Adipose tissue (tissue), 3 donors: ENCODE measurements around the gene WIPF3. TPM values are rescaled to one million over a fixed set of nuclear protein-coding genes. Genes with fewer than 3 reads are reported as not detected.

Source experiments
- H3K27ac ChIP-seq: one replicate; pipeline ENCODE4 v1.5.1; 2013; ENCODE audit warnings: low read depth, low read length
- WGBS, 3 donors: extraction: QIAGEN DNeasy Blood & Tissue Kit; methylation state at CpG; one replicate each; pipeline ENCODE4 v1.1.7; 2013; 5-methylcytosine and 5-hydroxymethylcytosine counted together
- polyA plus RNA-seq, 3 donors: library from polyadenylated mRNA; stranded (reverse); fragments of 200-250 nt; gene quantifications; one replicate each; pipeline ENCODE4 v1.2.3, GENCODE V29; 2013
- donor health status: healthy with polysubstance abuse.
- donor health status: Bipolar disorder and iron deficiency.
- donor health status: healthy.

WIPF3 gene
- polyA plus RNA-seq, 3 donors, result 0.93 to 1.2 (median 1.1) TPM

DNA sequence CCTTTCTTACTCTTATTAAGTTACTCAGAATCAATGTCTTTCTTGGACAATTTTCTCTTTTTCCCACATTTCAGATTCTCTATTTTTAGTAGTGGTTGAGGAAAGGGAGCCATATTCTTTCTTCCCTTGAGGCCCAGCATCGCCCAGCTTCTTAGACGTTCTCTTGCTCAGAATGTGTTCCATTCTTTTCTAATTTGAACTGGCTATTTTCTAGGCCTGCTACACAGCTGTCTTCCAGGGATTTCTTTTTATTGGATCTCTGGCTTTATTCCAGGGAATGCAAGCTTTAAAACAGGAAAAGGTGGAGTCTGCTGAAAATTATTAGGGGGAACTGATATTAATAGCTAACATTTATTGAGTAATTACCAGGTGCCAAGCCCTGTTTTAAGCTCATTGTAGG lies 58.3 kb downstream of the WIPF3 start:
- H3K27ac ChIP-seq, result no peak overlapping the region
- 55 to 83% (median 71%) methylated on average over 2 of the region's 2 CpGs for WGBS, 3 donors

DNA sequence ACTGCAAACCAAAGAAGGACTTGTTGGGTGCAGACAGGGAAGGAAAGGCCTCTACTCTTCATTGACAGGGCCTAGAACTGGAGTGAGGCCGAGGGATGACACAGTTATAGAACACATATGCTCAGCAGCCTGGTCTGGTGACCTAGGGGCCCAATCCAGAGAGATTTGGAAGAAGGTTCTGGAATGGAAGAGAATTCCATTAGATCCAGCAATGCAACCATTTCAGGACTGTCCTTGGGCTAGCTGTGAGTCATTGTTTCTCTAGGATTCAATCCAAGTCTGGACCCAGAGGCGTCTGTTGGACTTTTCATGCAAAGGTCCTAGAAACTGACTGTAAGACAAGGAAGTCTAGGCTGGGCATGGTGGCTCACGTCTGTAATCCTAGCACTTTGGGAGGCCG lies 59.2 kb downstream of the WIPF3 start:
- WGBS, 3 donors, result 60 to 65% (median 60%) methylated on average over 4 of the region's 4 CpGs
- H3K27ac ChIP-seq, result no peak overlapping the region

DNA sequence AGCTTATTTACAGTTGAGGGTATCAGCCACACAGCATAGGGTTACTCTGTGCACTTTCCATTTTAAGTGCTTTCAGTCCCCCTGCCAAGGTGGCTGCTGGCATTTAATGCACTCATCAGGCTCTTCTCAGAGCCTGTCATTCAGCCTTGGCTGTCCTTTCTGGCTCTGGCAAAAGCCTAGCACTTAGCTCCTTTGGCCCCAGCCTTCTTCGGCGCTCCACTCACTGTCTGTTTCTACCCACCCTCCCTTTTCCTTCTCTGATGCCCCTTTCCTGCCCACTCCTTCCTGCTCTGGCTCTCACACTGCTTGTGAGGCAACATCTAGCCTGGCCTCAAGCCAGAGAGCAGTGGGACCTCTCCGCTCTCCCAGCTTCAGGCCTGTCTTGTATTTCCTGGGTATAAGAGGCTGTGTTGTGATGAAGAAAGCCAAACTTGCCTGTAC lies 60.2 kb downstream of the WIPF3 start:
- WGBS, 3 donors, result 28 to 81% (median 36%) methylated on average over 3 of the region's 3 CpGs
- no peak overlapping the region for H3K27ac ChIP-seq

DNA sequence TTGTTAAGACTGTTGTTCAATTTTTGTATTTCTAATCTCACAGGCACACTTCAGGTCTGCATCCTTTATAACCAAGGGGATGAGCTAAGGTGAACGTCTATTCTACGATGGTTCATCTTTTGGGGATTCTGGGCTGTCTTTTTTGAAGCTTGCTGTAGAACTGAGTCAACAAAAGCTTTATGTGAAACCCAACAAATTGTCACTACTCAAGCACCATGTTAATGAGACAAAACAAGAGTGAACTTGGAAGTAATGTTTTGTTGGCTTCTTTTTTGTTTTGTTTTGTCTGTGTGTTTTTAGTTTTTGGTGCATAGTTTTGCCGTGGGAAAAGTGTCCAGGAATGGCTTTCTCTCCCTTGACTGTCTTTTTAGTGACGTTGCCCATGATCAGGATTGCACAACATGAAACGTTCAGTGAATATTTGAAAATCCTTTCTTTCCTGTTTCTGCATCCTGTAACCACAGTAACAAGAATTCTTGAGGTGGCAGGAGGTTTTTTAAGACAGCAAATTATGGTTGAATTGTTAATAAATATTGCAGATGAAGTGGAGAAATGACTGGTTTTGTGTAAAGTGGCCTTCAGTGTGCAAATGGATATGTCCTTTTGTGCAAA lies 65.6 kb downstream of the WIPF3 start:
- WGBS, 3 donors, result 41 to 74% (median 41%) methylated on average over 5 of the region's 5 CpGs

DNA sequence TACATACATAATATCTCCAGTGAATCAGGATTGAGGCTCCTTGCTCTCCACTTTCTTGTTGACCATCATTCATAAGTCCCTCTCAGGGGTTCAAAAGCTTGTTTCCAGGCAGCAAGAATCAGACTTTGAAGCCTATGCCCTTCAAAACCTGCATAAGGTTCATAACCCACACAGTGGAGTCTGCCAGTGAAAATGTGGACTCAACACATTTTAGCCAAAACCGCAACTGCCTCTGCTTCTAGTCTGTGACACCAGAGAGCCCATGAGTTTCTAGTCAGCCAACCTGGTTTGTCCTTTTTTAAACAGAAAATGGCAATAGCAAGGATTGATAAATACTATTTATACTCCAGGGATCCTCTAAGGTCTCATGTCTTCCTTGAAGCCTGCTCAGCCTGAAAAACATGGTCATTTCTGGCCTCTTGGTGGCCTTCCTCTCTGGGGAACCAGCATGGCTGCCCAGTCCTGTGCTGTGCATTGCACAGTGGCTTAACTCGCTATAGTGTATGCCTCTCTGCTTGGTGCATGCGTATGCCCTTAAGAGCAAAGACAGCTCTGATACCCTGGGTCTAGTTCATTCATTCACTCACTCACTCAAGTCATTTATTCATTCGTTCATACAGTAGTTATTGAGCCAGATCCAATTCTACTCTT lies 67.5 kb downstream of the WIPF3 start:
- WGBS, 3 donors, result 93 to 95% (median 94%) methylated on average over 4 of the region's 4 CpGs
- H3K27ac ChIP-seq, result no peak overlapping the region

More for the DNA sequence above, 65.6 kb downstream of the WIPF3 start:
- H3K27ac ChIP-seq, result no peak overlapping the region

DNA sequence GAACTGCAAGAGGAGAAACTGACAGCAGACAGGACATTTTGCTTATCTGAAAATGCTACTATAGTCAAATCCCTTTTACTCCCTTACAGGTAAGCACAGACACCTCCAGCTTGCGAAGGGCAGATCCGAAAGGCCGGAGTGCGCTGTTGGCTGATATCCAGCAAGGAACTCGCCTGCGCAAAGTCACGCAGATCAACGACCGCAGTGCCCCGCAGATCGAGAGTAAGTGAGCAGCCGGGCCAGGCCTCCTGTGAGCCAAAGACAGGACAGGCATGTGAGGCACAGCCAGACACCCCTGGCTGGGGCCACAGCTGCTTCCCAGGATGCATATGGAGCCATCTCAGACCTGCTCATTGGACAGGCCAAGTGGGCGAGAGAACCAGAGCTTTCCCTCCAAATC lies 69.4 kb downstream of the WIPF3 start:
- no peak overlapping the region for H3K27ac ChIP-seq
- WGBS, 3 donors, result 94 to 96% (median 96%) methylated on average over 13 of the region's 13 CpGs

DNA sequence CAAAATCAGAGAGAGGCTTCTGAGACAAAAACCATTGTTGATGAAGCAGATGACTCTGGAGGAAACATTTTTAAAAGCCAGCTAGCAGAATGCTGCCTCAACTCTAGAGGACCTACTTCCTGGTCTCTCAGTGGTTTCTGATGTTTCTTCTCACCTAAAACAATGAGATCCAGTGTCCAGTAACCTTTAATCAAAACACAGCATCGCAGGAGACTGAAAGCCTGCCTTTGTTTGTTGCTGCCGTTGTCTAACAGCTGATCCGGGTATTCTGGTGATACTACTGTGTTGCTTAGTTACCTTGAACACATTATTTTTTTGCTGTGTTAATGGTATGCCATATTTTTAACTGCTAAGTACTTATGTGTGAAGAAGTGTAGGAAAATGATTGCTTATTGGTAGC lies 70.9 kb downstream of the WIPF3 start:
- WGBS, 3 donors, result 42 to 52% (median 52%) methylated on average over 3 of the region's 3 CpGs
- no peak overlapping the region for H3K27ac ChIP-seq

DNA sequence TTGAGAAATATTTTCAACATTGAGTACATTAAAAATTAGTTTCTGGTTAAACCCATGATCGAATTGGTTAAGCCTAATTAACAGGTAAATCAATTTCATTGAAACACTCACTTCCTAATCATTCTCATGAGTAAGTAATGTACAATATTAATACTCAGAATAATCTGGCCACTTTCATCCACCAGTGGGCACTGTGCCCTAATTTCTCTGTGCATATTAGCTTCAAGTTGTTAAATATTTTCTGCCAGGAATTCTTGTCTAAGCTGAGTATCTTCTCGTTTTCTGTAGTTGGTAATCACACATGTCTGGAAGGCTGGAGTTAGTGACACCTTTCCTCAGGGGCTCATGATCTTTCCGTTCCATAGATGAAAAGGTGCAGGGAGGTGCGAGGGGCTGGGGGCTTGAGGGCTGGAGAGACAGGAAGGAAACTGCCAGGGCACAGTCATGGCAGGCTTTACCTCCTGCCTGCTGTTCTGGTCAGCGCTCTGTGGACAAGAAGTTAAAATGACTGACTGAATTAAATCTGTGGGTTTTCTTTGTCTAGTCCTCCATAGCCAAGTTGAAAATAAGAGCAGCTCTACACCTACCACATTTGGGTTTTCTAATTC lies 71.9 kb downstream of the WIPF3 start:
- no peak overlapping the region for H3K27ac ChIP-seq
- 32 to 49% (median 37%) methylated on average over 5 of the region's 5 CpGs for WGBS, 3 donors

DNA sequence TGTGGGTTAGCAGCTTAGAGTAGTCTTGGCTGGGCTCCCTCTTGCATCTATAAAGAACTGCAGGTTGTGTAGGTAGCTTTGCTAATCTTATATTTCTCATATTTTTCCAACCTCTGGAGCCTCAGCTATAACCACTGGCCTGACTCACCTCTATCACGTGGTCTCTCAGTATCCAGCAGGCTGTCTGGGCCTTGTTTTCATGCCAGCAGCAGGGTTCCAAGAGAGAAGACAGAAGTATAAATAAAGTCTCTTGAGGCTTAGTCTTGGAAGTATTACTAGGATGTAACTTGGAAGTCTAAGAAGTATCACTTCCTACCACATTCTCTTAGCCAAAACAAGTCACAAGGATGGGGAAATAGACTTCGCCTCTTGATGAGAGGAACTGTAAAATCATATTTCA lies 73.3 kb downstream of the WIPF3 start:
- no peak overlapping the region for H3K27ac ChIP-seq
- 39 to 79% (median 47%) methylated on average over 2 of the region's 2 CpGs for WGBS, 3 donors

DNA sequence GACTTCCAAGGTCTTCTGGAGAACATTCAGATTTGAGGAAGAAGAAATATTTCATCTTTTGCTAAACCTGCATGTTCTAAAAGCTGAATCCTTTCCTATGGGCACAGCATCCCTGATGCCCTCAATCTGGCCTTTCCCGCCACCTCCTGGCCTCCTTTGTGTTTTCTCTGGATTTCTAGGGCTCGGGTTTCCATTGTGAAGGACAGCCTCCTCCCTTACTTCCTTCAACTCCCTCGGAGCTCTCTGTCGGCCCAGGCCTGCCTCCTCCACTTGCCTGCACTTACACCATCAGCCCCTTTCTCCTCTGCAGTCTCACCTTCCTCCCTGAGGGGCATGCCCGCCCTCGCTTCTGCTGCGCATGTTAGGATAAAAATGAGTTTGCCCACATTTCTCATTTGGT lies 75.4 kb downstream of the WIPF3 start:
- WGBS, 3 donors, result 74 to 79% (median 77%) methylated on average over 7 of the region's 7 CpGs
- no peak overlapping the region for H3K27ac ChIP-seq

DNA sequence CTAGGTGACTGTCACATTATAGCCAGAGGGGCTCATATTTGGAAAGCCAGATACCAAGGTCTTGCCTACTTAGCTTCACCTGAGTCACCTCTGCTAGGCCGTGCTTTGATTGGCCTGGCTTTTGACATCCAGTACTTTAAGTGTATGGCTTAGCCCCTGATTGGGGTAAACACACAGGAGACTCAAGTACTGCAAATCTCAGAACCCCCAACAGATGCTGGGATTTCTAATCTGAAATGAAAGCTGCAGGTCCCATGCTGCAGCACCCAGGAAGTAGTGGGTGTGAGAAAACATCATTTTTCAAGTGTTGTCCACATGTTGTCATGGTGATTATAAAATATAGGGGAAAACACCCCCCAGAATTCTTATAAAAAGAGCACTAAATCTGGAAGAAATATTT lies 76.2 kb downstream of the WIPF3 start:
- no peak overlapping the region for H3K27ac ChIP-seq
- WGBS, 3 donors, result 96 to 100% (median 100%) methylated on average over 1 of the region's 1 CpG

DNA sequence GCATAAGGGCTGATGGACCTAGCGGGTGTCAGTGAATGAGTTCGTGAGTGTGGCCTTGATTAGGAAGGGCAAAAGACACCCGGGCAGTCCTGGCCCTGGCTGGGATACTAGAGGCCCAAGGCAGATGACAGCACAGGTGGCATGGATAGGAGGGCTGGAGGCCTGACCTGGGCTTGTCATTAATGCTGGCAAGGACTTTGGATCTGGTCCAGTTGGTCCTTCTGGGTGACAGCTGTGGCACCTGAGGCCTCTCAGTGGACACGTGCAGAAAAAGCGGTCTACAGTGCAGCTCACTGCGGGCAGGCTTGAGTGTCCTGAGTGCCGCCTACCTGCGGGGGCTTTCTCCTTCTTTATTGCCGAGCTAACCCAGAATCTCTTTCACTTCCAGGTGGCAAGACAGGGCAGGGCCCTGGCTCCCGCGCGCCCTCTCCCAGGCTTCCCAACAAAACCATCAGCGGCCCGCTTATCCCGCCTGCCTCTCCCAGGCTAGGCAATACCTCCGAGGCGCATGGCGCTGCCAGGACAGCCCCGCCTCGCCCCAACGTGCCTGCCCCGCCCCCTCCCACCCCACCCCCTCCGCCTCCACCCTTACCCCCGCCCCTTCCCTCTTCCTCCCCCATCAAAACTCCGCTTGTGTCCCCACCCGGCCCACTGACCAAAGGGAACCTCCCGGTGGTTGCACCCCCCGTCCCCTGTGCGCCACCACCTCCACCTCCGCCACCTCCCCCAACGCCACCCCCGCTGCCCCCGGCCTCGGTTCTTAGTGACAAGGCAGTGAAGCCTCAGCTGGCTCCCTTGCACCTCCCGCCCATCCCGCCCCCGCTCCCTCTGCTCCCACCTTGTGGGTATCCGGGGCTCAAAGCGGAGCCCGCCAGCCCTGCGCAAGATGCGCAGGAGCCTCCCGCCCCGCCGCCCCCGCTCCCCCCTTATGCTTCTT lies 77.4 kb downstream of the WIPF3 start:
- no peak overlapping the region for H3K27ac ChIP-seq
- 15 to 32% (median 28%) methylated on average over 30 to 46 of the region's 46 CpGs for WGBS, 3 donors

DNA sequence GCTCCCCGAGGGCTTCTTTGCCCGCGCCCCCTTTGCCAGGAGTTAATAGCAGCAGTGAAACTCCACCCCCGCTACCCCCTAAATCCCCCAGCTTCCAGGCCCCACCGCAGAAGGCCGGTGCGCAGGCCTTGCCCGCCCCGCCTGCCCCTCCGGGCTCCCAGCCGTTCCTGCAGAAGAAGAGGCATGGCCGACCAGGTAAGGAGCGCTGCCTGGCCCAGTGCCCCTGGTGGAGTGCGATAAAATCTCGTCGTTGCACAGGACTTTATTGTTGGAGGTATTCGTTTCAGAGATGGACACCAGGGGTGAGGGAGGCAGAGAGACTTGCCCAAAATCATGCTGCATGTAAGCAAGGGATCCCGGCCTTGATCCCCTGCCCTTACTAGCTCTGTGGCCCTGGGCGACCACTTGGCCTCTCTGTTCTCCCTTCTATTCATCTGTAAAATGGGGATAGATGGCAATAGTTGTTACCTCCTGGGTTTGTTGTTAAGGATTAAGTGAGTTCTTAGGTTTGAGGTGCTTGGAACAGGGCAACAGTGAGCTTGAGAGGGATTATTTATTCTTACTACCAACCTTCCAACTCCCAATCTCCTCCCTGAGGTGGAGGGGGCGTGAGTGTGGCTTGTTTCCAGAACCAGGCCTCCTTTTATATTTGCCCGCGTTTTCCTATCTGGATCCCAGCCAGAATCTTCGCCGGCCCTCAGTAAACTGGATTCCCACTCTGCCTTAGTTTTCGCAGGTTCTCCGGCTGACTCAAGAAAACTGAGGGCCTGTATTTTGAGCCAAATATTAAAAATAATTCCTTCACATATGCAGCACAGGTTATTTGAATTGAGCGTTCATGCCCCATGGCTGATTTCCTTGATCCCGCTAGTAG lies 78.3 kb downstream of the WIPF3 start:
- no peak overlapping the region for H3K27ac ChIP-seq
- WGBS, 3 donors, result 28 to 52% (median 47%) methylated on average over 28 of the region's 28 CpGs

DNA sequence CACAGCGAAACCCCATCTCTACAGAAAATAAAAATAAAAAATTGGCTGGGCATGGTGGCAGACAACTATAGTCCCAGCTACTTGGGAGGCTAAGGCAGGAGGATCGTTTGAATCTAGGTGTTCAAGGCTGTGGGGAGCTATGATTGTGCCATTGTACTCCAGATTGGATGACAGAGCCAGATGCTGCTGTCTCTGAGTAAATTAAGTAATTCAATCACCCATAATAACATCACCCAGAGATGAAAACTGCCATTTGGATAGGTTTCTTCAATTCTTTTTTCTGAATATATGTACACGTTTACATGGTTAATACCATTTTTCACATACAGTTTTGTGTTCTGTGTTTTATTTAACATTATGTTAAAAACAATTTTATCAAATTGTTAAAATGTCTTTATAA lies 79.3 kb downstream of the WIPF3 start:
- H3K27ac ChIP-seq, result no peak overlapping the region
- 88 to 93% (median 91%) methylated on average over 3 of the region's 3 CpGs for WGBS, 3 donors

DNA sequence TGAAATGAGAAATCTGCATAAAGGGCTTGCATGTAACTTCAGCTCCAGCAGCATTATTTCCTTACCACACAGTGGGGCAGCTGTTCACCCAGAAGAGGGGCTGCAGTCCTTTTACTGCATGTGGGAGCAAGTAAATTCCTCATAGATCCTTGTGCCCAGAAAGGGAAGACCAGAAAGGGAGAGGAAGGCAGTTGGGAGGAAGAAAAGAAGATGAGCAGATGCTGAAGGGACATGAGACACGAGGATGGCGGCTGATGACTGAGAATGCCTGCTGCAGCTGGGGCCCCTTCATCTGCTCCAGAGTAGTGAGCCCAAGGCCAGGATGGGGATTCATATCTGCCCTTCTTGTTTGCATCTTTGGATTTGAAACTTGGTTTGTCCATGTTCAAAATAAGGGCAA lies 80.5 kb downstream of the WIPF3 start:
- WGBS, 3 donors, result 95 to 100% (median 99%) methylated on average over 2 of the region's 2 CpGs
- no peak overlapping the region for H3K27ac ChIP-seq

DNA sequence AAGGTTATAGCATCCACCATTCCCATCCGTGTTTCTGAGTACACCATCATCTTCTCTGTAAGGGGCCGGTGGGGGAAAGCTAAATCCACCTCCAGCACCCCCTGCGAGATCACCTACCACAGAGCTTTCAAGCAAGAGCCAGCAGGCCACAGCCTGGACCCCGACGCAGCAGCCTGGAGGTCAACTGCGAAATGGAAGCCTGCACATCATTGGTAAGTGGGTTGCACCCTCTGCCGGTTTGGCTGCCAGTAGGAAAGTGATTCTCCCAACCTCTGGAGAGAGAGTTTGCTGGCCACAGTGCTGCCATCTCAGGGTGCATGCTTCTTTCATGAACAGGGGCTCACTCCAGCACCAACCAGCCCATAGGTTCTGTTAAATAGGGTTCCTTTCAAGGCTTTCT lies 81.7 kb downstream of the WIPF3 start:
- H3K27ac ChIP-seq, result no peak overlapping the region
- 86 to 90% (median 88%) methylated on average over 7 of the region's 7 CpGs for WGBS, 3 donors

DNA sequence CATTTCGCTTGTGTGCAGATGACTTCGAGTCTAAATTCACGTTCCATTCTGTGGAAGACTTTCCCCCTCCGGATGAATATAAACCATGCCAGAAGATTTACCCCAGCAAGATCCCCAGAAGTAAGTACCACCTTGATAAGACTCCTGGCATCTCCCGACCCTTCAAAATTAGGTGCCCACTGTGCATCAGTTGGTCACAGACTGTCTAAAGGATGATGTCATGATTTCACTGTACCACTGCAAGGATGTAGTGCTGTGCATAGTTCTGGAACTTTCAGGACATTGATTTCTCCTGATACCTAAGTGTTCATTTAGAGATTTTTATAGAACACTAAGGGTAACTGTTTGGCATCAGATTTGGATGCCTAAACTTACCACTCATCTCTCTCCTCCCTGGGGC lies 83.0 kb downstream of the WIPF3 start:
- WGBS, 3 donors, result 84 to 90% (median 85%) methylated on average over 5 of the region's 5 CpGs
- H3K27ac ChIP-seq, result no peak overlapping the region

DNA sequence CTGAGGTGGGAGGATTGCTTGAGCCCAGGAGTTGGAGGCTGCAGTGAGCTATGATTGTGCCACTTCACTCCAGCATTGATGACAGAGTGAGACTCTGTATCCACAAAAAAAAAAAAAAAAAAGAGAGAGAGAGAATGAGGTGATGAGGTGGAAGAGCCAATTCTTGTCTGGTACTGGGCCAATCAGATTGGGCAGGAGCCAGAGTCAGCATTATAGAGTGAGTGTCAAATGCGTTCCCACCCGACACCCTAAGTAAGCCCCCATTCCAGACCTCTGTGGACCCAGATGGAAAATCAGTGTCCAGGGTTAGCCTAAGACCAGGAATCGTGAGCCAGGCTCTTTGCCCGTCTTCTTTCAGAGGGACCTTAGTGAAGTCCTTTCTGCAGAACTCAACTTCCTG lies 83.9 kb downstream of the WIPF3 start:
- WGBS, 3 donors, result 88 to 92% (median 90%) methylated on average over 4 of the region's 4 CpGs
- no peak overlapping the region for H3K27ac ChIP-seq
